GM21360 (cell line): Measurements from ENCODE around the gene ACAD11.
"Not testable (repeated sequence)": the region's sequence is repeated elsewhere in the genome, so short reads cannot be mapped to it uniquely, and the experiment has no call there.

ENCODE experiments used
- ATAC-seq: cut with Tn5 transposase; IDR thresholded peaks from one replicate; pipeline ENCODE4 v1.9.1; 2021; ENCODE audit warnings: mild to moderate bottlenecking, moderate library complexity; ENCODE audit not compliant: unreplicated experiment

Gene ACAD11

DNA sequence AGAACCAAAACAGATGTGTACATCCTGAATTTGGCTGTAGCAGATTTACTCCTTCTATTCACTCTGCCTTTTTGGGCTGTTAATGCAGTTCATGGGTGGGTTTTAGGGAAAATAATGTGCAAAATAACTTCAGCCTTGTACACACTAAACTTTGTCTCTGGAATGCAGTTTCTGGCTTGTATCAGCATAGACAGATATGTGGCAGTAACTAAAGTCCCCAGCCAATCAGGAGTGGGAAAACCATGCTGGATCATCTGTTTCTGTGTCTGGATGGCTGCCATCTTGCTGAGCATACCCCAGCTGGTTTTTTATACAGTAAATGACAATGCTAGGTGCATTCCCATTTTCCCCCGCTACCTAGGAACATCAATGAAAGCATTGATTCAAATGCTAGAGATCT, 59.0 kb downstream of the ACAD11 start:
- ATAC-seq, result not testable (repeated sequence)

DNA sequence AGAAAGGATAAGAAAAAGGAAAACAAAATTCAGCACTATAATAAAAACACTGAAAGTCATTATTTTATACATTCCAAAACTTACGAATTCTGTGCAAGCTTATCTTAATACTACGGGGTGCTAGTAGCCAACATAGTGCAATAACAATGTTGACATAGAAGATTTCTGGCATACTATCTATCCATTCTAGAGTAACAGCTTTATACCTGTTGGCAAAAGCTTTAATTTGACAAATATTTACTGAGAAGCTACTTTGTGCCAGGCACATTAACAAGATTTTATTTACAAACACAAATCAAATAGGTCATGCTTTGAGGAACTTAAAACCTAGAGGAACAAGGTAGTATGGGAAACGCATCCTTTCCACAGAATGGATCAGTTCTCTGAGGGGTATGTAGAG, 61.4 kb downstream of the ACAD11 start:
- ATAC-seq, result no peak

DNA sequence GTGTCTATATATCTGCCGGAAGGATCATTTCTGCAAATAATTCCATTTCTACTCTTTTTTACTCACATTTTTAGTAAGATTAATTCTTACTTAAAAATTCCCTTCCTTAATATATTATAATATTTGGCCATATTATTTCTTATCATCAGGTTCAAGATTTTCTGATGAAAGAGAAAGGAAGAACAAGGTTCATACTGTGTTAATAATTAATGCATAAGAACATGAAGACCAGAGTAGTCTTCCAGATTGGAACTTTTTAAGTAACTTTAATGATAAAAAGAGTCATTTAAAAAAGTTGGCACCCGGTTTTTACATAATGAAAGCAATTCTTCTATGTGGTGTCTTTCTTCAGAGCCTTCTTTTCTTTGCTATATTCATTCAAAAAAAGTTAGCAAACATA, 61.9 kb downstream of the ACAD11 start:
- ATAC-seq, result no peak

DNA sequence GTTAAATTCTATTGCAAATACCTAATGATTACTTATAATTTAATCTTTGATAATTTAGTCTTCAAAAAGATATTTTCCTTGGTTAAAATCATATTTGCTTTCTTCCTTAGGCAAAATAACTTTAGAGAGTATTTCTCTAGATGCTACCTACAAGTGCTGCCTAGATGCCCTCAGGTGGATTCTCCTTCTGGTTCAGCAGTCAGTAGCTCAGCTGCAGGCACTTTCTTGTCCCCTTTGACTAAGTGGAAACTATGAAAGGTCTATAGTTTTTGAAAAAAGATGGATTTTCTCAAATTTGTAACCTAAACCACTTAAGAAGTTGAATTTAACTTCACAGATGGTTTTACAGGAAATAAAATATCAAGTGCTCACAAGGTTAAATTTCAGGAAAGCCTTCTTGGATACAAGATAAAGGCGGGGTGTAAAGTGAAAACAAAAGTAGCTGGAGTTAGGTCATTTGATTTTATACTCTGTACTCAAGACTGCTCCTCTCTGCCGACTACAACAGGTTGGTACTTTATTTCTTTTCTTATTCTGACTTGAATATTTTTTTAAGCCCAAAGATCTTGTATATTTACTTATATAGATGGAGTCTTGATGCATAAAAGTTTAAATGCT, 62.7 kb downstream of the ACAD11 start, which contains the start of gene ACKR4:
ACKR4 (plus strand) TSS at position 455 of the 618 bp plus-strand sequence. CDS start 3,128 bp downstream, outside the sequence.
- no peak for ATAC-seq

DNA sequence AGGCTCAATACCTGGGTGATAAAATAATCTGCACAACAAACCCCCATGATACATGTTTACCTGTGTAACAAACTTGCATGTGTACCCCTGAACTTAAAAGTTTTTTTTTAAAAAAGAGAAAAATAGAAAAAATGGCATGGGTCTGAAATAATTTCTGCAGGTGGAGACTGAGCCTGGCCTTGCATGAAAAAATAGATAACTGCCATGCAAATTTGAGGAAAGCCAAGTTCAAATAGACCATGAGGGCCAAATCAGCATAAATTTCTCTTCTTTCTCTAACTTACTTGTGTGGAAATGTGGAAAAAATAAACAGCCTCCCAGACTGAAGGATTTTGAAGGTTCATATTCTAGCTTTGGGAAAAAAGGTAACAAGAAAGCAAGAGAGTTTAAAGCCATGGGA, 63.3 kb downstream of the ACAD11 start:
- ATAC-seq, result no peak

DNA sequence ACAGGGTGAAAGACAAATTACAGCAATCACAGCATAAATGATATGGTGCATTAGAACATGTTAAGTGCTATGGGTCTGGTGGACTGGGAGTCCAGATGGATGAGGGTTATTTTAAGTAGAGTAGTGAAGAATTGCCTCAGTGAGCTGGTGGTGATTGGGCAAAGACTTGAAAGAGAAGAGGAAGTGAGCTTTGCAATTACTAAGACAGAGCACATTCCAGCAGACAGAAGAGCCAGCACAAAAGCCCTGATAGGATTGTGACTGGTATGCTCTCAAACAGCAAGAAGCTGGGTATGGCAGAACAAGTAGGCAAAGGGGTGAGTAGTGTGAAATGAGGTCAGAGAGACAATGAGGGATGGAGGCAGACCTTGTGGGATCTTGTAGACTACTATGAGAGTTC, 64.6 kb downstream of the ACAD11 start:
- no peak for ATAC-seq

GRCh38 chr3:132594498-132594897, 65.1 kb downstream of the ACAD11 start:
- no peak for ATAC-seq

GRCh38 chr3:132593947-132594323, 65.7 kb downstream of the ACAD11 start:
- no peak for ATAC-seq

DNA sequence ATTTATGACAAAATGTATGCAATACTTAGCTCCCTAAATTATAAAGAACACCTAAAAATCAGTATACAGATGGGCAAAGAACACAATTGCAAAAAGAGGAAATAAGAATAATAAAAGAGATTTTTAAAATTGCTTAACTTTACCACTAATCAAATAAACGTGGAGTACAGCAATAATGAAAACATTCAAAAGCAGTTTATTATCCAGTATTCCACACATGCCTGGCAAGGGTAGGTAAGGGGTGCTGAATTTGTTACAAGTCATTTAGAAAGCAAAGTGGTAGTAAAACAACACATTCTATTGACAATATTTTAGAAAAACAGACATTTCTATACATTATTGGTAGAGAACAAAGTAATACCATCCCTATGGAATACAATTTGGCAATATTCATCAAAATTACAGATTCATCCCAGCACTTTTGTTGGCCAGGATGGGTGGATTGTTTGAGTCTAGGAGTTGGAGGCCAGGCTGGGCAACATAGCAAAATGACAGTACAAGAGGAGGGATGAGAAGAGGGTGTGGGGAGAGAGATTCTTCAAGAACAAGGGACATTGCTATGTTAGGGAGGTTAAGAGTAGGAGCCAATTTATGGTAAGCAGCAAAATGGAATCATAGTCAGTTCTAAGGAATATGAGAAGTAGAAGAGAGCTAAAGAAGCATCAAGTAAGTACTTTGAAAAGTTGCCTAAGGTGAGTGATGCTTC, 66.2 kb downstream of the ACAD11 start:
- ATAC-seq, result no peak

- no peak for ATAC-seq
Observed at GRCh38 chr3:132592216-132592615, 67.4 kb downstream of the ACAD11 start.

- no peak for ATAC-seq
Observed at GRCh38 chr3:132587401-132587800, 72.2 kb downstream of the ACAD11 start.

DNA sequence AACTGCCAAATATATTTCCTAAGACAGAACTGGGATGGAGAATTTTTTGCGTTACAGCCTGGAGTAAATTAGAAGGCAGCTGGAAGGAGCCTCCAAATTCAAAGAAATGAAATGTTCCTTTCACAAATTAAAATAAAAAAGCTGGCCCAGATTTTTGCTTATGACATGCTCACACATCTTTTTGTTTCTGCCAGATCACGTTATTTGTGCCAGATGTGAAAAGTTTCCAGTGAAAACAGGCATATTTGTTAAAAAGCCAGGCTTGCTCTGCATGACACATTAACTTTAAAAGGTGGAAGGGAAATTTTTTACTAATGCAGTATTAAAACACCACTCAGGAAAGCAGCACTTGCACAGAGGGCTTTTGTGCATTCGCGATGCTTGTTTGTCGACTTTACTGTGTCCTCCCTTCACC, 85.8 kb downstream of the ACAD11 start:
- ATAC-seq, result no peak

DNA sequence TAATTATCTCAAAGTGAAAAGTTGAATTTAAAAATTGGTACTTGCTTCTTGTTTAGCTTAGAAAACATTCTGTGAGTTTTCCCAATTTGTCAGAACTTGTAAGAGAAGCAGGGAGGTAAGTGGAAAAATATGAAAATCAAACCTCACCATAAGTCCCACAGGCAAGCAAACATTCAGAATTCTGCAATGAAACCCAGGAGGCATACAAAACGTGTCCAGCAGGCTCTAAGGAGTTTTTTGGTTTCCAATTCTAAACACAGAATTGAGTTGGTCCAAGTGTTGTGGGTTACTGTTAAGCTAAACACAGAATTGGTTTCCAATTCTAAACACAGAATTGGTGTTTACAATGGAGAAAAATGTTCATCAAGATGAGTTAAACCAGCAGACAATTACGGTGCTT, 89.6 kb downstream of the ACAD11 start:
- no peak for ATAC-seq

- no peak for ATAC-seq
Observed at GRCh38 chr3:132569580-132569979, 90.0 kb downstream of the ACAD11 start.

DNA sequence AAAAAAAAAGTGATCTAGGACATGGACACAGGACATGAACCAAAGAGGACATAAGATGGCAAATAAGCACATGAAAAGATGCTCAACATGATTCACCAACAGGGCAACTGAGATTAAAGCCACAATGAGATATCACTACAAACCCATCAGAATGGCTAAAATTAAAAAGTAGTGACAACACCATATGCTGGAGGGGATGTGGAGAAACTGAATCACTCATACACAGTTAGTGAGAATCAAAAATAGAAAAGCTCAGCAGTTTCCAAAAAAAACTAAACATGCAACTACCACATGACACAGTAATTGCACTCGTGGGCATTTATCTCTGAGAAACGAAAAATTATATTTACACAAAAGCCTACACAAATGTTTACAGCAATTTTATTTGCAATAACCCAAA, 90.5 kb downstream of the ACAD11 start:
- ATAC-seq, result no peak

- no peak for ATAC-seq
Observed at GRCh38 chr3:132568422-132568821, 91.2 kb downstream of the ACAD11 start.

DNA sequence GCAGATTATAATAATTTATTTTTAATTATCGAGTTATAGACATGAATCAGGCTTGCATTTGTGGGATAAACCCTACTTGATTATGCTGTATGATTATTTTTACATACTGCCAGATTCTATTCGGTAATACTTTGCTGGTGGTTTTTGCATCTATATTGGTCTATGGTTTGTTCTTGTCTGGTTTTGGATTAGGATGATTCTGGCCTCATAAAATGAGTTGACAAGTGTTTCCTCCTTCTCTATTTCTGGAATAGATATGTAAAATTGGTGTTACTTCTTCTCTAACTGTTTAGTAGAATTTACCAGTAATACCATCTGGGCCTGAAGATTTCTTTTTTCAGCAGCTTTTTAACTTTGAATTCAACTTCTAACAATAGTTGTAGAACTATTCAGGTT, 95.5 kb downstream of the ACAD11 start:
- no peak for ATAC-seq

GRCh38 chr3:132563420-132564069, 96.1 kb downstream of the ACAD11 start:
- ATAC-seq, result no peak

DNA sequence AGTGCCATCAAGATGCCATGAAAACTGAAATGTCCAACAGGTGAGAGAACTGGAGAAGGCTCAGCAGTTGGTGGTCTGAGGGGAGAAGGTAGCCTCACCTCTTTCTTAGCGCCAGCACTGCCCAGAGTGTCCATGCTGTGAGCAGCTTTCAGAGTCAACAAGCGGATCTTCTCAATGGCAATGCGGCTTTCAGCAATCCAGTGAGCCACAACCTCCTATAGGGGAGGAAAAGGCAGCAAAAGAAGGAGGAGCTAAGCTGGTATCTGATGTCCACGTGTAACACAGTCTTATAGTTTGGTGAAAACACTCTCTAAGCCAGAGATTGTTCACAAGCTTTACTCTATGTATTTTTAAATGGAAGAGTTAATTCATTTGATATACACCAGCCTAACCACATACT, 98.6 kb downstream of the ACAD11 start:
- no peak for ATAC-seq

- no peak for ATAC-seq
Observed at GRCh38 chr3:132556508-132557159, 103.0 kb downstream of the ACAD11 start.

GRCh38 chr3:132556036-132556386, 103.6 kb downstream of the ACAD11 start:
- ATAC-seq, result not testable (repeated sequence)
